WI38 (cell line): Measurements from ENCODE around the gene AGPAT3.
A peak's percentile ranks its signal among the peaks of the same experiment; 100 is the strongest.

Experiments
- H3K4me3 ChIP-seq: 2 replicates; pipeline ENCODE4 v1.5.1; 2011; ENCODE audit warnings: low read depth, mild to moderate bottlenecking, control low read depth, low read length
- TF ChIP-seq, protein P1 (sequence below): IDR thresholded peaks from 2 replicates; pipeline ENCODE4 v1.5.1; 2012; ENCODE audit warnings: low read depth, mild to moderate bottlenecking, control low read depth, low read length

The AGPAT3 gene

DNA sequence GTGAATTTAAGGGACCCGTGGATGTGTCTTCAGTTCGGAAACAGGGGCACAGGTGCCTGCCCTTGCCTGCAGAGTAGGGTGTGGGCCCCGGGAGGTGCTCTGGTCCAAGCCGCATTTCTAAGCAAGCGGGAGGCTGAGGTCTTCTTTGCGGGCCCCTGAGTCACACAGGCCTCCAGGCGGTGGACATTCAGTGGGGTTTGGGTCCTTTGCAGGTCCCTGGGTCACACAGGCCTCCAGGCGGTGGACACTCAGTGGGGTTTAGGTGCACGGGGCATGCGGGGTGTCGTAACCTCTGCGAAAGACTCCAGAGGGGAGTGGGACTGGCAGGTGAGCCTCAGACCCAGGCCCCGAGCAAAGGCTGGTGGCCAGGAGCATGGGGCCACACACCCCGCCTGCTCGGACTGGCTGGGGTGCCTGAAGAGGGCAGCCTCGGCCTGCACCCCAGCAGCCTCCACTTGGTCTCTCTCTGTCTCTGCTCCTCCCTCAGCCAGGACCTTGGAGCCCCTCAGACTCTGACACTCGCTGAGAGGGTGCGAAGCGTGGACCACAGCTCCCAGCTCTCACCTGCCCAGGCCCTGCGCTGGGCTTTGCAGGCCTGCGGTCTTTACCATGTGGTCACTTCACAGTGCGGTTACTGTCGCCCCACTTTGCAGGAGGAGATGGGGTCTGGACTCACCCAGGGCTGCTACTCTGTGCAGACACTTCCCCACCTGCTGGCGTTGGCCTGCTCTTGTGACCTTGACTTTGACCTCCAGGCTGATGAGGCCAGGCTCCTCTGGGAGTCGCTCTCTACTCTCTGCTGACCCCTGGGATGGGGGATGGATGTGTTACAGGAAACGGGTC lies 6.0 kb upstream of the AGPAT3 start:
- TF ChIP-seq, protein P1, sequence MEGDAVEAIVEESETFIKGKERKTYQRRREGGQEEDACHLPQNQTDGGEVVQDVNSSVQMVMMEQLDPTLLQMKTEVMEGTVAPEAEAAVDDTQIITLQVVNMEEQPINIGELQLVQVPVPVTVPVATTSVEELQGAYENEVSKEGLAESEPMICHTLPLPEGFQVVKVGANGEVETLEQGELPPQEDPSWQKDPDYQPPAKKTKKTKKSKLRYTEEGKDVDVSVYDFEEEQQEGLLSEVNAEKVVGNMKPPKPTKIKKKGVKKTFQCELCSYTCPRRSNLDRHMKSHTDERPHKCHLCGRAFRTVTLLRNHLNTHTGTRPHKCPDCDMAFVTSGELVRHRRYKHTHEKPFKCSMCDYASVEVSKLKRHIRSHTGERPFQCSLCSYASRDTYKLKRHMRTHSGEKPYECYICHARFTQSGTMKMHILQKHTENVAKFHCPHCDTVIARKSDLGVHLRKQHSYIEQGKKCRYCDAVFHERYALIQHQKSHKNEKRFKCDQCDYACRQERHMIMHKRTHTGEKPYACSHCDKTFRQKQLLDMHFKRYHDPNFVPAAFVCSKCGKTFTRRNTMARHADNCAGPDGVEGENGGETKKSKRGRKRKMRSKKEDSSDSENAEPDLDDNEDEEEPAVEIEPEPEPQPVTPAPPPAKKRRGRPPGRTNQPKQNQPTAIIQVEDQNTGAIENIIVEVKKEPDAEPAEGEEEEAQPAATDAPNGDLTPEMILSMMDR = no peak
- H3K4me3 ChIP-seq = no peak overlapping the region

DNA sequence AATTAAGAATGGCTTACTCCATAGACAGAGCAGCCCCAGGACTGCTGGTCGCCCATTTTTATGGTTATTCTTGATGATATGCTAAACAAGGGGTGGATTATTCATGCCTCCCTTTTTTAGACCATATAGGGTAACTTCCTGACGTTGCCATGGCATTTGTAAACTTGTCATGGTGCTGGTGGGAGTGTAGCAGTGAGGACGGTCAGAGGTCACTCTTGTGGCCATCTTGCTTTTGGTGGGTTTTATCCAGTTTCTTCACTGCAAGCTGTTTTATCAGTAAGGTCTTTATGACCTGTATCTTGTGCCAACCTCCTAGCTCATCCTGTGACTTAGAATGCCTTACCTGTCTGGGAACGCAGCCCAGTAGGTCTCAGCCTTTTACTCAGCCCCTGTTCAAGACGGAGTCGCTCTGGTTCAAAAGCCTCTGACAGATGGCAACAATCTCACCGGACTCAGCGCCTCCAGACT lies 5.2 kb upstream of the AGPAT3 start:
- TF ChIP-seq, protein P1 = no peak
- H3K4me3 ChIP-seq = no peak overlapping the region

DNA sequence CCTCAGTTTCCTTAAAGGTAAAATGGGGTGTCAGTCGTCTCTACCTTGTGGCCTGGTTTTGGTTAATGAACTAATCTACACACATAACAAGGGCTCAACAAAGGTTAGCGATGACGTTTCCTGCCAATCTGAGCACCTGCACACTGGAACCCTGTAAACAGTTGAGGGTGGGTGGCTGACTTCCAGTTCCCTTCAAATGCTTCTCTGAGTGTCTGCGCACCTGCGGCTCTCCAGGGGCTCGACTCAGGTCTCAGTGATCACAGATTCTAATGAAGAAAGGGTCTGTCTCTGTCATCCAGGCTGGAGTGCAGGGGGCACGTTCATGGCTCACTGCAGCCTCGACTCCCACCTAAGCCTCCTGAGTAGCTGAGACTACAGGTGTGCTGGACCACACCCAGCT lies 3.3 kb upstream of the AGPAT3 start:
- TF ChIP-seq, protein P1 = no peak

DNA sequence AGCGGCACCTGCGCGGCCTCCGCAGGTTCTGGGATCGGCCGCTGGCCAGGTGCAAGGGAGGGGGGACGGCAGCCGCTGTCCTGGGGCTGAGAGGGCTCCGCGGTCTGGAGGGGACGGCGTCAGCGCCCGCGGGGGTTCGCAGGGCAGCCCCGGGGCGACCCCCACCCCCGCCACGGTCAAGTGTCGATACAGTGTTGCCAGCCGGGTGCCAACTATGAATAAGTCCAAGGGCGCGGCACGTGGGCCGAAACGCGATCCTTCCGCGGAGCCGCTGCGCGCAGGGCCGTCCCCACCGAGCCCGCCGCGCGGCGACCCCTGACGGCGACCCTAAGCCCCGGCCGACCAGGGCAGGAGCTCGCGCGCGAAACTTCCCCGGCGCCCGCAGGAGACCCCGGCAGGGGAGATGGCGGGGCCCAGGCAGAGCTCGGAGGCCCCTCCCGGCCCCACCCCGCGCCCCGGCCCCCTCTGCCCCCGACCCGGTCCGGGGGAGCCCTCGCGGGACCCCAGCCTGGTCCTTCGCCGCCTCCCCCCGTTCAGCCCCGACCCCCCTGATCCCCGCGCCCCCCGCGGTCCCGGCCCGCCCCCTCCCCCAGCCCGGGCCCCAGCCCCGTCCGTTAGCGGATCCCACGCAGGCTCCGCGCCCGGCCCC lies 586 bp upstream of the AGPAT3 start:
- TF ChIP-seq, protein P1 = no peak
- H3K4me3 ChIP-seq = peak overlapping the region; percentile 59

More for the DNA sequence above, 3.3 kb upstream of the AGPAT3 start:
- H3K4me3 ChIP-seq = no peak overlapping the region

DNA sequence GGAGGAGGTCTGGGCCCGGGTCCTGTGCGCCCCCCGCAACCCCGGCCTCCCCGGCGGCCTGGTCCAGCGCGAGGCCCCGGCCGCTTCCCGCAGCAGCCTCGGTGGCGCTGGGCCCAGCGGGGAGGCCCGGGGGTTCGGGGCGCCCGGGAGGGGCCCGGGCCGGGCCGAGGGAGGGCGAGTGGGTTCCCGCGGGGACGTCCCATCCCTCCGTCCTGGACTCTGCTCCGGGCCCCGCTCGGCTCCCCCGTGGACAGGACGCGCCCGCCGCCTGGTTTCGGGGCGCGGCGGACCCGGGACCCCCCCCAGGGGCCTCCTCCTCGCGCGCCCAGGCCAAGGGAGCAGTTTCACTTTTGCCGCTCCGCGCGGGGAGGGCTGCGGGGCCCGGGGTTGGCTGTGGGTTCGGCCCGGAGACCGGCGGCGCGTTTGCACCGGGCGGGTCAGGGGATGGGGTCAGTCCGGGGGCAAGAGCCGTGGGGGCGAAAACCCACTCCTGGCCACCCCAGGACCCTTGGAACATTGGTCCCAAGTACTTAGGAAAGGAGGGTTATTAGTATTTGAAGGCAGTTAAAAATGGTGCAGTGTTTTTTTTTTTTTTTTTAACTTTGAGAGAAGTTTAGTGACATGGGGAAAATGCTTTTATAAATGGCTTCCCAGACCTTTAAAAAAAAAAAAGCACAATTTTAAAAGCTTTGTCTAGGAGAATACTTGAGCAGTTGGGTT lies 677 bp downstream of the AGPAT3 start:
- peak overlapping the region; percentile 69 for H3K4me3 ChIP-seq
- TF ChIP-seq, protein P1 = no peak

DNA sequence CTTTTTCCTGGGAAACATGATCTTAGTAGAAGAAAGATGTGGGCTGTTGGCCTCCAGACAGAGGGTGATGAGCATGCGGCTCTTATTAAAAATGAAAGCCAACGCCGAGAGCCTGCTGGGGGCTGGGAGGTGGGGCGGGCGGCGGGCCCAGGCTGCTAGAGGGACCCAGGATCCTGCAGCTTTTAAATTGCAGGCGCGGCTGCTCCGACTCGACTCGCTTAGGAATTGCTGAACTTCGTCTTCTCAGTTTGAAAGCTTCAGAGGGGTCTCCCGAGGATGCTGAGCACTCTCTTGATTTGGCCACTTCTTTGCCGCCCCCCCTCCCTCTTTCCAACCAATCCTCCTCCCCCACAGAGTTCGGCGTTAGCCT lies 1.2 kb downstream of the AGPAT3 start:
- H3K4me3 ChIP-seq = peak overlapping the region; percentile 69
- TF ChIP-seq, protein P1 = no peak
